MM.1S (cell line): ENCODE results near the gene ZNF217.

Experiments
- DNase-seq: peaks from one replicate; pipeline ENCODE4 v3.0.0-alpha.2; 2015
- H2AFZ ChIP-seq: fragments of 300-600 bp; sonication (generic); 2 replicates; pipeline ENCODE4 v1.6.0; 2016; ENCODE audit warnings: antibody characterized with exemption, low read length
- H3F3A ChIP-seq: fragments of 300-600 bp; sonication (generic); 2 replicates; pipeline ENCODE4 v1.6.1; 2016; ENCODE audit warnings: mild to moderate bottlenecking, antibody characterized with exemption, low read length, moderate library complexity, mixed read lengths; ENCODE audit not compliant: insufficient read depth
- H3K27ac ChIP-seq: fragments of 300-600 bp; sonication (generic); 2 replicates; pipeline ENCODE4 v1.5.1; 2016; ENCODE audit warnings: mild to moderate bottlenecking, low read length
- H3K27me3 ChIP-seq: fragments of 300-600 bp; sonication (generic); replicated peaks from 2 replicates; pipeline ENCODE4 v1.6.0; 2016; ENCODE audit warnings: low read length; ENCODE audit not compliant: insufficient read depth
- H3K36me3 ChIP-seq: fragments of 300-600 bp; sonication (generic); replicated peaks from 2 replicates; pipeline ENCODE4 v1.6.1; 2016; ENCODE audit warnings: mild to moderate bottlenecking, low read length, mixed read lengths; ENCODE audit not compliant: insufficient read depth
- H3K4me1 ChIP-seq: fragments of 300-600 bp; sonication (generic); 2 replicates; pipeline ENCODE4 v1.6.1; 2016; ENCODE audit warnings: low read length, mixed read lengths
- H3K4me2 ChIP-seq: fragments of 300-600 bp; sonication (generic); 2 replicates; pipeline ENCODE4 v1.6.0; 2016; ENCODE audit warnings: low read depth, low read length
- H3K4me3 ChIP-seq: fragments of 300-600 bp; sonication (generic); 2 replicates; pipeline ENCODE4 v1.5.1; 2016; ENCODE audit warnings: low read length, mixed read lengths
- H3K79me2 ChIP-seq: fragments of 300-600 bp; sonication (generic); 2 replicates; pipeline ENCODE4 v1.6.1; 2016; ENCODE audit warnings: mixed run types, low read length, mixed read lengths
- H3K9ac ChIP-seq: fragments of 300-600 bp; sonication (generic); 2 replicates; pipeline ENCODE4 v1.6.1; 2016; ENCODE audit warnings: low read length, mixed read lengths
- H3K9me2 ChIP-seq: fragments of 300-600 bp; sonication (generic); replicated peaks from 2 replicates; pipeline ENCODE4 v1.6.1; 2016; ENCODE audit warnings: mild to moderate bottlenecking, low read length, mixed read lengths; ENCODE audit not compliant: insufficient read depth
- H3K9me3 ChIP-seq: fragments of 300-600 bp; sonication (generic); replicated peaks from 2 replicates; pipeline ENCODE4 v1.6.1; 2016; ENCODE audit warnings: mild to moderate bottlenecking, low read length, mixed read lengths; ENCODE audit not compliant: insufficient read depth
- H4K20me1 ChIP-seq: fragments of 300-600 bp; sonication (generic); 2 replicates; pipeline ENCODE4 v1.6.1; 2016; ENCODE audit warnings: mild to moderate bottlenecking, low read length, moderate library complexity, mixed read lengths; ENCODE audit not compliant: insufficient read depth
- CTCF ChIP-seq: fragments of 300-600 bp; sonication (generic); IDR thresholded peaks from 2 replicates; pipeline ENCODE4 v1.5.1; 2016; ENCODE audit warnings: antibody characterized with exemption, low read length, mixed read lengths
- EZH2 ChIP-seq: fragments of 300-600 bp; sonication (generic); optimal IDR thresholded peaks from 2 replicates; pipeline ENCODE3; 2017; ENCODE audit warnings: low read depth, mild to moderate bottlenecking, antibody characterized with exemption, low read length, mixed read lengths
- EZH2phosphoT487 ChIP-seq: fragments of 300-600 bp; sonication (generic); IDR thresholded peaks from 2 replicates; pipeline ENCODE4 v1.6.1; 2018; ENCODE audit warnings: antibody characterized with exemption, low read length

The ZNF217 gene

DNA sequence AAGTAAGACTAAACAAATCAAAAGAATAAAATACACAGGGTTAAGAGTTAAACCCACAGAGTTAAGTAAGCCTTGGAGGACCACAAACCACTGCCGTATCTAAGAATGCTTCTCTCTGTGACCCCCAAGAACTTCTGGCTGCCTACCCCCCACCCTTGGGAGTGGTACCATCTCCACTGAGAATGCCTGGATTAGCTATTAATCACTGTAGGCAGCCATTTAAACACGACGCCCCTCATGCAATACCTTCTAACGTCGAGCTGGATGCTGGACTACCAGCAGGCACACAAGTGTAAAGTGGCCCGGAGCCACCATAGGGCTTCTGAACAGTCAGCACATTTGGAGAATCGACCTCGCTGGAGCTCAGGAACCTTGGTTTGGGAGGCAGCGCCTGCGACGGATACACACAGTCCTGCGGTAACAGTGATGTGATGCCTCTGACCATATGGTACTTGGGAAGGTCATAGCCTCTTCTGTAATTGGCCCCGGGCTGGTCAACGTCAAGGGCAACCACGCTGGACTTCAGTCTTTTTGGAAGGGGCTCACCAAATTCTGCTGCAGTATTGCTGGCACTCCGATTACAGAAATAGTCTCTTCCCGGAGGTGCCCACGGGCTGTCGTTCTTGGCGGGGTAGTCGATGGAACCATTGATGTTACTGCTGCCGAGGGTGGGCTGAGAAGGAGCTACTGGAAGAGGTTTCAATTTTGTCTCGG, 18.0 kb downstream of the ZNF217 start:
- H3K4me1 ChIP-seq, result peaks cover 17% of the 10 kb centered on the region; the same call in 1 of the 2 replicates

GRCh38 chr20:53574819-53575218, 18.8 kb downstream of the ZNF217 start:
- H3K4me1 ChIP-seq, result peaks cover 17% of the 10 kb centered on the region; the same call in 1 of the 2 replicates

More for the DNA sequence above, 18.0 kb downstream of the ZNF217 start:
- Histone ChIP-seq H3K9ac (no peak overlapping the region), H3K4me3 (no peak overlapping the region), H2AFZ (no peak overlapping the region), H3K9me3 (no peaks in the 10 kb centered on the region), H3F3A (peaks cover 22% of the 10 kb centered on the region), H3K4me2 (peak overlapping the region; percentile 82), H3K27ac (no peak overlapping the region), H3K36me3 (peaks cover 55% of the 10 kb centered on the region), H3K9me2 (no peaks in the 10 kb centered on the region), H4K20me1 (peaks cover 64% of the 10 kb centered on the region), H3K27me3 (no peaks in the 10 kb centered on the region), H3K79me2 (peaks cover 99% of the 10 kb centered on the region)
- TF ChIP-seq CTCF, result no peak
- DNase-seq, result no peak

DNA sequence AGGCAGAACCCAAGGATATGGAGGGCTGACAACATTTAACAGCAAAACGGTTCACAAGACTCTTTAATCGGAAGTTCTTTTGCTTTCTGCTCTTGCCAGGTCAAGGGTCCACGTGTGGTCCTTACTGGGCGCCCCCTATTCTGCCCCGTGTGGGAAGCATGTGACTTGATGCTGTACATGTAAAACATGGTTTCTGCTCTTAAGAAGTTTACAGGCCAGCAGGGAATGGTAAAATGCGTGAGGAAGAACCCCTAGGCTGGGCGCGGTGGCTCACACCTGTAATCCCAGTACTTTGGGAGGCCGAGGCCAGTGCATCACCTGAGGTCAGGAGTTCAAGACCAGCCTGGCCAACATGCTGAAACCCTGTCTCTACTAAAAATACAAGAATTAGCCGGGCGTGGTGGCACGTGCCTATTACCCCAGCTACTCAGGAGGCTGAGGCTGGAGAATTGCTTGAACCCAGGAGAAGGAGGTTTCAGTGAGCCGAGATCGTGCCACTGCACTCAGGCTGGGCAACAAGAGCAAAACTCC, 19.3 kb downstream of the ZNF217 start:
- Histone ChIP-seq H3K27ac (no peak overlapping the region), H2AFZ (no peak overlapping the region), H3K4me1 (peaks cover 17% of the 10 kb centered on the region; the same call in 1 of the 2 replicates), H3K9ac (no peak overlapping the region), H4K20me1 (peaks cover 75% of the 10 kb centered on the region), H3K9me3 (no peaks in the 10 kb centered on the region), H3K27me3 (no peaks in the 10 kb centered on the region), H3F3A (peaks cover 15% of the 10 kb centered on the region), H3K79me2 (peaks cover 99% of the 10 kb centered on the region), H3K36me3 (peaks cover 53% of the 10 kb centered on the region), H3K4me2 (no peak overlapping the region), H3K4me3 (no peak overlapping the region), H3K9me2 (no peaks in the 10 kb centered on the region)
- TF ChIP-seq EZH2phosphoT487, result no peak
- TF ChIP-seq EZH2, result no peak
- TF ChIP-seq CTCF, result no peak
- DNase-seq, result no peak

More at GRCh38 chr20:53574819-53575218, 18.8 kb downstream of the ZNF217 start:
- Histone ChIP-seq H3K27me3 (no peaks in the 10 kb centered on the region), H3K9me2 (no peaks in the 10 kb centered on the region), H3K4me2 (peak overlapping the region; percentile 82; the same call in 1 of the 2 replicates), H3F3A (peaks cover 18% of the 10 kb centered on the region), H3K4me3 (no peak overlapping the region), H3K79me2 (peaks cover 99% of the 10 kb centered on the region), H2AFZ (no peak overlapping the region), H3K9me3 (no peaks in the 10 kb centered on the region), H3K36me3 (peaks cover 54% of the 10 kb centered on the region), H4K20me1 (peaks cover 72% of the 10 kb centered on the region), H3K9ac (no peak overlapping the region), H3K27ac (no peak overlapping the region)
- DNase-seq, result no peak
- TF ChIP-seq CTCF (no peak), EZH2 (no peak), EZH2phosphoT487 (no peak)
